Body of pancreas (tissue), 4 donors: Measurements from ENCODE around the gene ACSM3. TPM values are rescaled to one million over a fixed set of nuclear protein-coding genes. Genes with fewer than 3 reads are reported as not detected.
"Not testable (repeated sequence)": the region's sequence is repeated elsewhere in the genome, so short reads cannot be mapped to it uniquely, and the experiment has no call there.

Source experiments
- ATAC-seq: fragments of 150-250 bp; one replicate; pipeline ENCODE4 v1.9.1; 2016
- DNase-seq, 4 donors: peaks; one replicate each; pipeline ENCODE4 v3.0.0-alpha.2; 2019
- H3K27ac ChIP-seq, 4 donors: fragments of 200-600 bp; sonication (generic); 1 replicate in 3 of 4; 2 replicates in 1 of 4; pipeline versions ENCODE4 v1.5.1 to v1.6.1; 2016 to 2019; ENCODE audit warnings: mild to moderate bottlenecking in 1 of 4, mixed read lengths in 1 of 4, moderate library complexity in 1 of 4
- H3K27me3 ChIP-seq, 2 donors: fragments of 200-600 bp; sonication (generic); one replicate each; pipeline ENCODE4 v1.6.0; 2016; ENCODE audit warnings: mild to moderate bottlenecking in 1 of 2
- H3K36me3 ChIP-seq, 2 donors: fragments of 200-600 bp; sonication (generic); replicated peaks in 1 of 2; 2 replicates each; pipeline ENCODE4 v1.5.1; 2016; ENCODE audit warnings: low read depth in 2 of 2; ENCODE audit not compliant: insufficient read depth in 1 of 2
- H3K4me1 ChIP-seq: fragments of 200-600 bp; sonication (generic); one replicate; pipeline ENCODE4 v1.6.0; 2016
- H3K4me3 ChIP-seq, 2 donors: fragments of 200-600 bp; sonication (generic); 1 replicate in 1 of 2; 2 replicates in 1 of 2; pipeline ENCODE4 v1.5.1; 2016 to 2019
- H3K9me3 ChIP-seq, 3 donors: fragments of 200-600 bp; sonication (generic); 1 replicate in 2 of 3; 2 replicates in 1 of 3; pipeline ENCODE4 v1.5.1; 2016
- CTCF ChIP-seq, 7 experiments: fragments of 450-650 bp in 4 of 7; fragments of 200-600 bp in 3 of 7; sonication (generic) in 3 of 7; IDR thresholded peaks; one replicate each; pipeline ENCODE4 v1.5.1; 2016 to 2019; ENCODE audit warnings: antibody characterized with exemption in 7 of 7
- POLR2A ChIP-seq, 3 donors: fragments of 450-650 bp; IDR thresholded peaks; one replicate each; pipeline ENCODE4 v1.6.1; 2016; ENCODE audit warnings: antibody characterized with exemption in 3 of 3, mild to moderate bottlenecking in 2 of 3
- WGBS, 2 donors: methylation state at CpG; one replicate each; pipeline ENCODE4 v1.1.5; 2017; 5-methylcytosine and 5-hydroxymethylcytosine counted together
- intact Hi-C: fragments of 100-400 bp; cut with DNase I; formaldehyde crosslinking; loops from one replicate; pipeline ENCODE4 v1.15.1; 2023
- total RNA-seq, 2 donors: library from RNA; depleted of rRNA; stranded (reverse); fragments of >200 nt; gene quantifications; one replicate each; pipeline ENCODE4 v1.1.0, GENCODE V29; 2016

Gene ACSM3
- total RNA-seq, 2 donors from 2014 or later = 65.9 to 89.2 TPM

- H3K27me3 ChIP-seq = no peaks in the 10 kb centered on the region
- H3K36me3 ChIP-seq = peaks cover 0 to 15% of the 10 kb centered on the region in 2 donors
- H3K4me3 ChIP-seq = no peak overlapping the region
- ATAC-seq (no peak), DNase-seq (no peak)
- no peaks in the 10 kb centered on the region for H3K4me1 ChIP-seq
- no peak overlapping the region for H3K27ac ChIP-seq
- no peaks in the 10 kb centered on the region for H3K9me3 ChIP-seq
- TF ChIP-seq POLR2A (IDR thresholded peaks at IDR 0.05) (no peak), CTCF (IDR thresholded peaks at IDR 0.05) (no peak)
- intact Hi-C loops = no loop called here
- 49 to 54% methylated on average over 2 of the region's 2 CpGs for WGBS, 2 donors
Observed at GRCh38 chr16:20798364-20798763, 34.5 kb downstream of the ACSM3 start.

GRCh38 chr16:20799599-20799998, 35.8 kb downstream of the ACSM3 start:
- TF ChIP-seq POLR2A (IDR thresholded peaks at IDR 0.05) = no peak
- TF ChIP-seq CTCF (IDR thresholded peaks at IDR 0.05) = peak in 6 of 7 experiments; percentile 56 to 76 (median 58)
- no peaks in the 10 kb centered on the region for H3K9me3 ChIP-seq
- H3K27ac ChIP-seq = no peak overlapping the region
- DNase-seq = no peak
- peaks cover 0 to 12% of the 10 kb centered on the region in 2 donors for H3K36me3 ChIP-seq
- intact Hi-C loops = no loop called here
- H3K4me3 ChIP-seq = no peak overlapping the region
- peak; percentile 40 for ATAC-seq
- peaks cover 8% of the 10 kb centered on the region for H3K4me1 ChIP-seq
- 48 to 54% methylated on average over 2 of the region's 2 CpGs for WGBS, 2 donors
- no peaks in the 10 kb centered on the region for H3K27me3 ChIP-seq

DNA sequence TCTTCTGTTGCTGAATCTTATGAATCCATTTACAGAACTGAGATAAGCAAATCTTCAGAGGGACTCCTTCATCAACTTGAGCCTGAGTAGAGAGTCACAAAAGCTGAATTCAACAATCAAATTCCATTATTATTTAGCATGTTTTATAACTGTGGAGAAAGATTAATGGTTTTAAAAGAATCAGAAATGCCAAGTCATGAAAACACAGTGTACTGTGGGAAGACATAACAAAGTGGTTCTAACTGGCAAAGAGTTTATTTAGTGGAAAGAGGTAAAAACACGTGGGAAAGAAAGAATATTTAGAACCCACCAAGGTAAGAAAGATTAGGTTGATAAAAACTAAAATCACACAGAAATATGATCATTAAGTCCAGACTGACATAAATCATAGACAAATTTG, 37.5 kb downstream of the ACSM3 start:
- intact Hi-C loops = no loop called here
- no peak for ATAC-seq
- H3K4me1 ChIP-seq = peaks cover 17% of the 10 kb centered on the region
- no peak overlapping the region for H3K4me3 ChIP-seq
- peaks cover 0 to 7% of the 10 kb centered on the region in 2 donors for H3K36me3 ChIP-seq
- WGBS, 2 donors = 3 to 26% methylated on average over 1 of the region's 1 CpG
- no peaks in the 10 kb centered on the region for H3K27me3 ChIP-seq
- TF ChIP-seq CTCF (IDR thresholded peaks at IDR 0.05) = no peak
- TF ChIP-seq POLR2A (IDR thresholded peaks at IDR 0.05) = no peak
- DNase-seq = no peak
- no peaks in the 10 kb centered on the region for H3K9me3 ChIP-seq
- H3K27ac ChIP-seq = no peak overlapping the region

DNA sequence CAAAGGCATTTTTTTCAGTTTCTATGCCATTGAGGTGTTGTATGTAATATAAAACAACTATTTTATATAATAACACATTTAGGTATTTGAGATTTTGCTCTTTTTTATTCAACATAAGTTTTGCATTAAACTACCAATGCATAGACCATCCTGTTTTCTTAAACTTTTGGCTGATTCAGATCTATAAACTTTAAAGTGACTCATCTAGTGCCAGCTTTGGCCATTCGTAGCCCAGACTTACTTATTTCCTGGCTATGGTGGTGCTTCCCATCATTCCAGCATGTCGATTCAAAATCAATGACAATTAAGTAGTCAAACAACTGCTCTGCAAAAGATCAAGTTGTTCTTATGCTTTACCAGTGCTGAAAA, 39.4 kb downstream of the ACSM3 start:
- WGBS, 2 donors = 56 to 60% methylated on average over 2 of the region's 2 CpGs
- no peaks in the 10 kb centered on the region for H3K27me3 ChIP-seq
- peaks cover 0 to 4% of the 10 kb centered on the region in 2 donors for H3K36me3 ChIP-seq
- H3K27ac ChIP-seq = no peak overlapping the region
- ATAC-seq (no peak), DNase-seq (no peak)
- H3K9me3 ChIP-seq = no peaks in the 10 kb centered on the region
- peaks cover 22% of the 10 kb centered on the region for H3K4me1 ChIP-seq
- no peak overlapping the region for H3K4me3 ChIP-seq
- TF ChIP-seq POLR2A (IDR thresholded peaks at IDR 0.05) = no peak
- no peak for TF ChIP-seq CTCF (IDR thresholded peaks at IDR 0.05)
- intact Hi-C loops = no loop called here

GRCh38 chr16:20803561-20804214, 39.9 kb downstream of the ACSM3 start:
- ATAC-seq = no peak
- WGBS, 2 donors = 61% methylated on average over 7 of the region's 7 CpGs
- Histone ChIP-seq H3K27ac (no peak overlapping the region), H3K4me1 (peaks cover 22% of the 10 kb centered on the region), H3K4me3 (no peak overlapping the region), H3K9me3 (no peaks in the 10 kb centered on the region), H3K27me3 (no peaks in the 10 kb centered on the region), H3K36me3 (peaks cover 0 to 2% of the 10 kb centered on the region in 2 donors)
- DNase-seq = no peak
- intact Hi-C loops = no loop called here
- TF ChIP-seq POLR2A (IDR thresholded peaks at IDR 0.05) (no peak), CTCF (IDR thresholded peaks at IDR 0.05) (no peak)

DNA sequence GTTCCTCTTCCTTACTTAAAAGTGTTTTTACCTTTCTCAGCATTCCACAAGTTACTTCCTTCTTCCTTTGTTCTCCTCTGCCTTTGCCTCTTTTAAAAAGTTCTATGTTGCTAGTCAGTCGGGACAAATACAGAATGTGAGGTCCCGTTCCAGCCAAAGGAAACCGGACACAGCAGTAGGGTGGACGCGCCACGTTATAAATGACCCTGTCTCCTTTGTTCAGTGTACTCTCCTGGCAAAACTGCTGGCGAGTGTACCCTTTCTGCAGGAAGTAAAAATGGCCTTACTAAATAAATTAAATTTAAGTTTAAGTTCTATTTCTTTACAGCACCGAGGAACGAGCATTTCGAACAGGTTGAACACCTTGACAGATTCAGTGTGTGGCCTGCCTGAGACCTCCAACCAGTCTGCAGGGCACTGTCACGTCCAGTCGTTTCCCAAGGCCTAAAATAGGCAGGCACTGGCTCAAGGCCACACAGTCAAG, 41.9 kb downstream of the ACSM3 start:
- WGBS, 2 donors = 1% methylated on average over 12 of the region's 12 CpGs
- H3K36me3 ChIP-seq, H3K9me3 ChIP-seq, DNase-seq, intact Hi-C loops, H3K27me3 ChIP-seq: not testable (repeated sequence)
- Histone ChIP-seq H3K4me3 (peak overlapping the region; percentile 42 to 79), H3K4me1 (peaks cover 22% of the 10 kb centered on the region), H3K27ac (peak overlapping the region; percentile 70 to 96 (median 90))
- peak; percentile 74 for ATAC-seq
